Left ventricle myocardium inferior (tissue), 1 donor: ENCODE data around the gene RASA4. TPM values are rescaled to one million over a fixed set of nuclear protein-coding genes. Genes with fewer than 3 reads are reported as not detected.
"Not testable (repeated sequence)": the region's sequence is repeated elsewhere in the genome, so short reads cannot be mapped to it uniquely, and the experiment has no call there.

ENCODE experiments used
- DNase-seq: peaks from one replicate; pipeline ENCODE4 v3.0.0-alpha.2; 2020
- H3K27ac ChIP-seq: fragments of 200-600 bp; replicated peaks from 2 replicates; pipeline ENCODE4 v1.8.0; 2021
- H3K27me3 ChIP-seq: fragments of 200-600 bp; 2 replicates; pipeline ENCODE4 v1.8.0; 2021; ENCODE audit warnings: low read depth
- H3K36me3 ChIP-seq: fragments of 200-600 bp; 2 replicates; pipeline ENCODE4 v1.8.0; 2021
- H3K4me1 ChIP-seq: fragments of 200-600 bp; 2 replicates; pipeline ENCODE4 v1.8.0; 2021
- H3K4me3 ChIP-seq: fragments of 200-600 bp; 2 replicates; pipeline ENCODE4 v1.8.0; 2021; ENCODE audit warnings: mild to moderate bottlenecking, moderate library complexity
- H3K9me3 ChIP-seq: fragments of 200-600 bp; replicated peaks from 2 replicates; pipeline ENCODE4 v1.8.0; 2021
- intact Hi-C: fragments of 100-400 bp; cut with micrococcal nuclease; formaldehyde crosslinking; loops from one replicate; pipeline ENCODE4 v1.11.0; 2022
- total RNA-seq: library from RNA; stranded (reverse); fragmentation: NEBNext Ultra II Directional; extraction: Animal tissue kit (Norgen Biotek cat#: 25700); gene quantifications from one replicate; pipeline ENCODE4 v1.2.1, GENCODE V29; 2021
- donor health status: DM: no; HTN: yes; CAD: no; lungs with severe emphysema.

The RASA4 gene
- total RNA-seq, 1 donor from 2014 or later = 14.7 TPM

DNA sequence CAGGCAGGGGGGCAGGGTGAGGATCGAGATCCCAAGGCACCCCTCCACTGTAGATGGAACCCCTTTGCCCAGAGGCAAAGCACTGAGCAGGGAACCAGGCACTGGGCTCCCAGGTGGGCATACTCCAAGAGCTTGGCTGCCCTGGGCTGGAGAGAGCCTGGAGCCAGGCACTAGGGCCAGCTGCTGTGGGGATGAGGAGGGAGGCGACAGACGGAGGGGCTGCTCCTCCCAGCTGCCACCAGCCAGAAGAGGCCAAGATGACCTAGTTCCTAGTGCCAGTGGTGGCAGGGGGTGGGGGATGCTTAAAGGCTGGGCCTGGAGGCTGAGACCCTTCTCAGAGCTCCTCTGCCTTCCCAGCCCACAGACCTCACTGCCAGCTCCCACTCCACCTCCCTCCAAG is 1.7 kb downstream of the RASA4 start:
- intact Hi-C loops, H3K4me3 ChIP-seq, H3K27me3 ChIP-seq: not testable (repeated sequence)

DNA sequence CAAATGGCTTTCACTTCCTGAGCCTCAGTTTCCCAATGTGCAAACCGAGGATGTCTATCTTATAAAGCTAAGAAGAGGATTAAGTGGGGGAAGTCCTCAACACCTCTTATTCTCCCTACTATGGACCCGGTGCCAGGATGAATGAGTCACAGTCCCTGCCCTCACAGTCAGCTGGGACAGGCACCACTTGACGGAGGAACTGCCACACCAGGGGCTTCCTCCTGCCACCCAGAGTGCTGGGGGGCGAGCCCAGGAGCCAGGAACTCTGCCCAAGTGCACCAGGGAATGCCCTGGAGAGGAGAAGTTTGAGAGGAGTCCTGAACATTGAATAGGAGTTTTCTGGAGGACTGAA is 2.2 kb downstream of the RASA4 start:
- H3K9me3 ChIP-seq, H3K27me3 ChIP-seq, intact Hi-C loops, H3K36me3 ChIP-seq, H3K27ac ChIP-seq, H3K4me3 ChIP-seq, DNase-seq, H3K4me1 ChIP-seq: not testable (repeated sequence)

More for the DNA sequence above, 1.7 kb downstream of the RASA4 start:
- not testable (repeated sequence) for H3K9me3 ChIP-seq, DNase-seq, H3K27ac ChIP-seq, H3K36me3 ChIP-seq, H3K4me1 ChIP-seq

DNA sequence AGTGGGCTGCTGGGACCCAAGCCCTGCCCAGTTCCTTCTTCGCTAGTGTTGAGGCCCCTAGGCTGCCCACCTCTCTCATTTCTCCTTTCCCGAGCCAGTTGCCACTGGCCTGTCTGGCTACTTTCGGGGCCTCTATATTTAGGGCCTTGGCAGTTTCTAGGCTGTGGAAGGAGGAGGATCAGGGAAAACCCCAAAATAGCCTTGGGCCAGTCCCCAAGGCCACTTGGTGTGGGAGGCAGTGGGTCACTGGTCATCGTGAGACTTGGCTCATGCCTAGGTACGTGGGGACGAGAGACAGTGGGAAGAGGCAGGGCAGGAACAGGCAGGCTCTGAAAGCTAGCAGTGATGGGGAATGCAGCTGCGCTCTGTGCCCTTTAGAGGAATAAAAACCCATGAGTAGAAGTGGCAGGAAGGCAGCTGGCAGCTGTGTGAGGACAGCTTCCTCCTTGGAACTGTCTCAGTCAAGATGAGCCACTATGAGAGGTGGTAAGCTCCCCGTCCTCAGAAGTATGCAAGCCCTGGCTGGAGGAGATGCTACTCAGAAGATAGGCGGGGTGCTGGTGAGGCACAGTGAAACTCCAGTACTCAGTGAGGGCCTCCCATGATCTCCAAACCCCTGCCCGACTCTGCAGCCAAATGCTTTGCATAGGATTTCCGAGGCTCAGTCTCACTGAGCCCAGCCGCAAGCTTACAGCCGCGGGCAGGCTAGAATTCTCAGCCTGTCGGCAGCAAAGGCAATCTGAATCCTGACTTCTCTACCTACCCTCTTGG is 2.8 kb downstream of the RASA4 start:
- H3K36me3 ChIP-seq, H3K4me1 ChIP-seq, H3K4me3 ChIP-seq, H3K27me3 ChIP-seq, H3K9me3 ChIP-seq, intact Hi-C loops: not testable (repeated sequence)
- H3K27ac ChIP-seq = peak overlapping the region; percentile 64
- peak; percentile 11 for DNase-seq

- H3K27me3 ChIP-seq, H3K9me3 ChIP-seq, H3K36me3 ChIP-seq, intact Hi-C loops, H3K4me1 ChIP-seq: not testable (repeated sequence)
- Histone ChIP-seq H3K4me3 (peak overlapping the region; percentile 23), H3K27ac (peak overlapping the region; percentile 63)
- DNase-seq = peak; percentile 24
Measured at GRCh38 chr7:102611675-102612325, 4.8 kb downstream of the RASA4 start.

DNA sequence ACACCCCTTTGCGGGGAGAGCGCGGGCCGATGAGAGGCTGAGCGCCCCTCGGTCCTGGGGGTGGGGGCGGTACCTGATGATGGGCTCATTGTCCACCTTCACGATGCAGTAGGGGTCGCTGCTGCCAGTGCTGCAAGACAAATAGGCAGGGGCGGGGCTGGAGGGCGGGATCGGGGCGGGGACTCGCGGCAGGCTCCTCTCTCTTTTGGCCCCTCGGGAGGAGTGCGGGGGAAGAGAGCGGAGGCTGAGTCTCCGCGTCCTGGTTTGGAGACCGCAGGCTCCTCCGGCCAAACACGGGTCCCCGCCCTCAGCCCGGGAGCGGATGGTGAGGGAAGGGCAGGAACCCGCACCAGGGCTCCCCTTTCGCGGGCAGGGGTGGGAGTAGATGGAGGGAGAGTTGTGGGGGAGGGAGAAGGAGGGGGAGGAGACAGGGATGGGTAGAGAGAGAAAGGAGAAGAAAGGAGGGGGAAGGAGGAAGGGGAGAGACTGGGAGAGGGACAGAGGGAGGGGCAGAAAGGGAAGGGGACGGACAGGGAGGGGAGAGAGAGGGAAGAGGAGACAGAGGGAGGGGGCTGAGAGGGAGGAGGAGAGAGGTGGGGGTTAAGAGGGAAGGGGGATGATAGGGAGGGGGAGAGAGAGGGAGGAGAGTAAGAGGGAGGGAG is 5.4 kb downstream of the RASA4 start:
- H3K27ac ChIP-seq, DNase-seq, H3K9me3 ChIP-seq, H3K4me1 ChIP-seq, H3K36me3 ChIP-seq, H3K27me3 ChIP-seq, H3K4me3 ChIP-seq, intact Hi-C loops: not testable (repeated sequence)

- H3K36me3 ChIP-seq, H3K4me3 ChIP-seq, intact Hi-C loops, H3K9me3 ChIP-seq, H3K27ac ChIP-seq, H3K4me1 ChIP-seq, H3K27me3 ChIP-seq: not testable (repeated sequence)
- peak; percentile 13 for DNase-seq
Measured at GRCh38 chr7:102610441-102610840, 6.1 kb downstream of the RASA4 start.

GRCh38 chr7:102609734-102610133 is 6.8 kb downstream of the RASA4 start:
- H3K27me3 ChIP-seq, H3K36me3 ChIP-seq, H3K9me3 ChIP-seq, DNase-seq, intact Hi-C loops, H3K4me1 ChIP-seq, H3K27ac ChIP-seq, H3K4me3 ChIP-seq: not testable (repeated sequence)

DNA sequence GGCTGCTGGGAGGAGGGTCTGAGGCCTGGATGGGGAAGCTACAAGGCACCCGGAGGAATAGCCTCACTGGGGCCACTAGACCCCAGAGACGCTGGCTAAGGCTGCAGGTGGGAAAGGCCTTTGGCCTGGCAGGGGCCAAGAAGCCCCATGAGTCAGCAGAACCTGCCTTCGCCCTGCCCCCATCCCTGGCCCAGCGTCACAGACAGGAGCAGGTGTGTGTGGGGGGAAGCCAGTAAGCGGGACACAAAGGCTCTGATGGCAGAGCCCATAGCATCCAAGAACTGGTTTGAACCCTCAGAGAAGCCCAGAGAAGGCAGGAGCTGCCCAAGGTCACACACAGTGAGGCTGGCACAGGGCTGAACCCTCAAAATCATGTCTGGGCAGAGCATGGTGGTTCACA is 9.7 kb downstream of the RASA4 start:
- DNase-seq = not testable (repeated sequence)

DNA sequence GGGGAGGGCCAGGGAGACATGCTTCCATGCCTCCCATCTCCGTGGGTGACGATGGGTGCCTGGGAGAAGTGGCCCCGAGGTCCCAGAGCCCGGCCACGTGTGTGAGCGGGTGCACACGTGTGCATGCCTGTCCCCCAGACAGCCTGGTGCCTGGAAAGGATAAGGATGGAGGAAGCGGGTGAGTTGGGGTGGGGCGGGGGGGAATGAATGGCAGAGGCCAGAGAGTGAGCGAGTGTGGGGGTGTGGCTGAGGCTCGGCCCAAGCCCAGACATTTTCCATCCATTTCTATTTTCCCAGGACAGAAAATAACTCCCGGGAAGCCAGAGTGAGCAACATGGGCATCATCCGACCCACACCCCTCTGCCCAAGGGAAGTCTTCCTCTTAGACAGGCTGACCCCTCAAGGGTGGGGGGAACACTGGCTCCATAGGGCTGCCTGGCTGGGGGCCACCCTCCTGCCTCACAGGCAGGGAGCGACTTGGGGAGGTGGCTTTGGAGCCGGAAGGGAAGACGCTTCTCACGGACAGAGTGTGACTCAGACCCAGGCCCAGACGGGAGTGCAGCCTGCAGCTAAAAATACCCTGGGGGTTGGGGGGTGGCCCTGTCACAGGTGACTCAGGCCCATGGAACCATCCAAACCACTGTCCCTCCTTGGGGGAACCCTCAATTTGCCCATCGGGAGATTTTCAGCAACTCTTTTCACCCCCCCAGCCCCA is 12.0 kb downstream of the RASA4 start:
- H3K27ac ChIP-seq, H3K4me3 ChIP-seq, H3K27me3 ChIP-seq, H3K36me3 ChIP-seq, H3K4me1 ChIP-seq, intact Hi-C loops, H3K9me3 ChIP-seq, DNase-seq: not testable (repeated sequence)

More for the DNA sequence above, 9.7 kb downstream of the RASA4 start:
- H3K9me3 ChIP-seq, H3K36me3 ChIP-seq, H3K4me3 ChIP-seq, intact Hi-C loops, H3K27me3 ChIP-seq, H3K4me1 ChIP-seq, H3K27ac ChIP-seq: not testable (repeated sequence)

DNA sequence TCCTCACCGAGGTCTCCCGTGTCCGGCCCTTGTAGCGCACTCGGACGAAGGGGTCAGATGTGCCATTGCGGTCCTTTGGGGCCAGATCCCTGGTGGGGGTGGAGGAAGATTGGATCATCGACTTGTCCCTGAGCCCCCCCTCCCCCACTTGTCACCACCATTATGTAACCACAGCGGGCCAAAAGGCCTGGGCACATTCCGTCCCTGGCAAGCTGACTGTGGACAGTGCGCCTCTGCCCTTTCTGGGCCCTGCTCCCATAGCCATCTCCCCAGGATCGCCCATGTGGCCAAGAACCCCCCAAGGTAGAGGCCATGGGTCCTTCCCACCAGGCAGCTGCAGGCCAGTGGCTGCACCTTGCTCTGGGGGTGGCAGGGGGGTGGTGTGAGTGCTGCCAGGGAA is 14.2 kb downstream of the RASA4 start:
- intact Hi-C loops, H3K4me1 ChIP-seq, H3K27ac ChIP-seq, H3K9me3 ChIP-seq, H3K4me3 ChIP-seq, H3K36me3 ChIP-seq, DNase-seq, H3K27me3 ChIP-seq: not testable (repeated sequence)

DNA sequence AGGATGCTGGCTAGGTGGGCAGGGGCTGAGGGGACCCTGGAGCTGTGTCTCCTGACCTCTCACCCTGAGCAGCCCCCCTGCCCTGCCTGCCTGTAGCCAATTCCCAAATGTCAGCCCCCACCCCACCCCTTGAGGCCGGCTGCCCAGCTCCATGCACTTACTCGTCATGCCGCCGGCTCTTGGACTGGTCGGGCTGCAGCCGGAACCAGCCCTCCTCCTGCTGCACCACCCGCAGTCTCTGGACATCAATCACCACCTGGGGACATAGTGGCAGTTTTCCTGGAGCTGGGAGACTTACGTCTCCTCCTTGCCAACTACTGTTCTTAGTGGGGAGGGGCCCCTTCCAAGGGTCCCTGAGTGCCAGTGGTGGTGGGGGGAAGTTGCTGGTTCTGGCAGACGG is 16.9 kb downstream of the RASA4 start:
- H3K9me3 ChIP-seq, H3K36me3 ChIP-seq, H3K4me3 ChIP-seq, H3K27me3 ChIP-seq, DNase-seq, intact Hi-C loops, H3K27ac ChIP-seq, H3K4me1 ChIP-seq: not testable (repeated sequence)

GRCh38 chr7:102596036-102596435 is 20.5 kb downstream of the RASA4 start:
- H3K9me3 ChIP-seq, H3K4me3 ChIP-seq, H3K36me3 ChIP-seq, H3K27me3 ChIP-seq, H3K27ac ChIP-seq, H3K4me1 ChIP-seq, DNase-seq, intact Hi-C loops: not testable (repeated sequence)

- H3K4me1 ChIP-seq, intact Hi-C loops, DNase-seq, H3K4me3 ChIP-seq, H3K27ac ChIP-seq, H3K27me3 ChIP-seq, H3K9me3 ChIP-seq, H3K36me3 ChIP-seq: not testable (repeated sequence)
Measured at GRCh38 chr7:102593637-102594334, 22.8 kb downstream of the RASA4 start.
